Activated T-helper 9 cell treated with anti-CD3 and anti-CD28 coated beads, Interleukin-2, amount 50 U/mL, for 16 hours (primary cell): ENCODE measurements around the gene SCCPDH.

Source experiments
- DNase-seq: peaks from one replicate; pipeline ENCODE4 v3.0.0-alpha.2; 2020; ENCODE audit warnings: low read depth

Gene SCCPDH

GRCh38 chr1:246786606-246787238 is 62.5 kb downstream of the SCCPDH start:
- DNase-seq: no peak

GRCh38 chr1:246787781-246788513 is 63.7 kb downstream of the SCCPDH start:
- DNase-seq: no peak

GRCh38 chr1:246788895-246789338 is 64.7 kb downstream of the SCCPDH start:
- DNase-seq: no peak

GRCh38 chr1:246789454-246790339 is 65.5 kb downstream of the SCCPDH start:
- no peak for DNase-seq

GRCh38 chr1:246790364-246790763 is 66.2 kb downstream of the SCCPDH start:
- no peak for DNase-seq

GRCh38 chr1:246790833-246791232 is 66.6 kb downstream of the SCCPDH start:
- DNase-seq: no peak

- DNase-seq: no peak
These were observed 67.2 kb downstream of the SCCPDH start for GRCh38 chr1:246791303-246791918.

GRCh38 chr1:246792603-246793002 is 68.4 kb downstream of the SCCPDH start:
- DNase-seq: no peak

- no peak for DNase-seq
These were observed 69.2 kb downstream of the SCCPDH start for GRCh38 chr1:246793356-246793896.

- DNase-seq: no peak
These were observed 70.0 kb downstream of the SCCPDH start for GRCh38 chr1:246794048-246794827.

GRCh38 chr1:246794828-246795671 is 70.8 kb downstream of the SCCPDH start:
- DNase-seq: no peak

GRCh38 chr1:246795906-246796694 is 71.9 kb downstream of the SCCPDH start:
- DNase-seq: no peak

- no peak for DNase-seq
These were observed 72.9 kb downstream of the SCCPDH start for GRCh38 chr1:246797157-246797556.

- no peak for DNase-seq
These were observed 73.4 kb downstream of the SCCPDH start for GRCh38 chr1:246797597-246797996.

GRCh38 chr1:246798107-246798506 is 73.9 kb downstream of the SCCPDH start:
- no peak for DNase-seq

GRCh38 chr1:246798606-246799496 is 74.6 kb downstream of the SCCPDH start:
- DNase-seq: no peak

GRCh38 chr1:246800356-246800755 is 76.1 kb downstream of the SCCPDH start:
- no peak for DNase-seq

GRCh38 chr1:246800756-246801155 is 76.5 kb downstream of the SCCPDH start:
- DNase-seq: no peak
